Neural progenitor cell (in vitro differentiated cells): ENCODE results near the gene FAM236B.
"Not testable (repeated sequence)": the region's sequence is repeated elsewhere in the genome, so short reads cannot be mapped to it uniquely, and the experiment has no call there.

Experiments
- CTCF ChIP-seq: fragments of 200-600 bp; sonication (generic); IDR thresholded peaks from 2 replicates; pipeline ENCODE4 v1.5.1; 2017; ENCODE audit warnings: antibody characterized with exemption, mild to moderate bottlenecking
- EZH2 ChIP-seq: fragments of 200-600 bp; sonication (generic); IDR thresholded peaks from 2 replicates; pipeline ENCODE4 v1.6.1; 2017; ENCODE audit warnings: antibody characterized with exemption, mild to moderate bottlenecking, moderate library complexity

GRCh38 chrX:72776653-72777466 is 5.6 kb downstream of the FAM236B start, which contains the start of gene DMRTC1B:
- TF ChIP-seq EZH2, CTCF: not testable (repeated sequence)
